ENCODE data around the gene PCDHA6. TPM values are rescaled to one million over a fixed set of nuclear protein-coding genes. Genes with fewer than 3 reads are reported as not detected.

The PCDHA6 gene
- total RNA-seq, 1 donor from 2014 or later: not detected

Other genes starting within 250 kb of the PCDHA6 start
- gene CD14, start 194.8 kb upstream of the PCDHA6 start, total RNA-seq: 0.39 TPM in 2 replicates
- 40.2 and 40.7 TPM in 2 replicates for gene TMCO6, start 188.5 kb upstream of the PCDHA6 start, total RNA-seq
- gene NDUFA2, start 180.3 kb upstream of the PCDHA6 start, total RNA-seq: 63.0 and 65.6 TPM in 2 replicates
- 111 and 119 TPM in 2 replicates for gene IK, start 180.1 kb upstream of the PCDHA6 start, total RNA-seq
- 39.1 and 40.0 TPM in 2 replicates for gene WDR55, start 163.1 kb upstream of the PCDHA6 start, total RNA-seq
- gene DND1, start 154.4 kb upstream of the PCDHA6 start, total RNA-seq: 3.2 and 3.5 TPM in 2 replicates
- 107 and 110 TPM in 2 replicates for gene HARS1, start 136.6 kb upstream of the PCDHA6 start, total RNA-seq
- gene HARS2, start 136.5 kb upstream of the PCDHA6 start, total RNA-seq: 28.0 and 30.1 TPM in 2 replicates
- 53.4 and 53.9 TPM in 2 replicates for gene ZMAT2, start 127.5 kb upstream of the PCDHA6 start, total RNA-seq
- gene PCDHA1, start 41.8 kb upstream of the PCDHA6 start, total RNA-seq: 0.07 TPM in 1 of 2 replicates, not detected in the other
- gene PCDHA2, start 33.1 kb upstream of the PCDHA6 start, total RNA-seq: not detected in 2 replicates
- not detected in 2 replicates for gene PCDHA3, start 26.9 kb upstream of the PCDHA6 start, total RNA-seq
- not detected in 2 replicates for gene PCDHA4, start 20.9 kb upstream of the PCDHA6 start, total RNA-seq
- not detected in 2 replicates for gene PCDHA5, start 6.3 kb upstream of the PCDHA6 start, total RNA-seq
- gene PCDHA7, start 6.3 kb downstream of the PCDHA6 start, total RNA-seq: not detected in 2 replicates
- gene PCDHA8, start 13.2 kb downstream of the PCDHA6 start, total RNA-seq: not detected in 2 replicates
- not detected in 2 replicates for gene PCDHA9, start 20.4 kb downstream of the PCDHA6 start, total RNA-seq
- gene PCDHA10, start 27.9 kb downstream of the PCDHA6 start, total RNA-seq: not detected in 2 replicates
- not detected in 2 replicates for gene PCDHA11, start 41.0 kb downstream of the PCDHA6 start, total RNA-seq
- gene PCDHA12, start 47.3 kb downstream of the PCDHA6 start, total RNA-seq: not detected in 2 replicates
- not detected in 2 replicates for gene PCDHA13, start 54.2 kb downstream of the PCDHA6 start, total RNA-seq
- gene PCDHAC1, start 98.3 kb downstream of the PCDHA6 start, total RNA-seq: not detected in 2 replicates
- not detected in 2 replicates for gene PCDHAC2, start 138.5 kb downstream of the PCDHA6 start, total RNA-seq
- not detected in 2 replicates for gene PCDHB1, start 223.4 kb downstream of the PCDHA6 start, total RNA-seq